Islet precursor cell (in vitro differentiated cells): Measurements from ENCODE around the gene APOL1.
"Not testable (repeated sequence)": the region's sequence is repeated elsewhere in the genome, so short reads cannot be mapped to it uniquely, and the experiment has no call there.

Source experiments
- DNase-seq: peaks from one replicate; pipeline ENCODE4 v3.0.0-alpha.2; 2018

APOL1 gene, protein sequence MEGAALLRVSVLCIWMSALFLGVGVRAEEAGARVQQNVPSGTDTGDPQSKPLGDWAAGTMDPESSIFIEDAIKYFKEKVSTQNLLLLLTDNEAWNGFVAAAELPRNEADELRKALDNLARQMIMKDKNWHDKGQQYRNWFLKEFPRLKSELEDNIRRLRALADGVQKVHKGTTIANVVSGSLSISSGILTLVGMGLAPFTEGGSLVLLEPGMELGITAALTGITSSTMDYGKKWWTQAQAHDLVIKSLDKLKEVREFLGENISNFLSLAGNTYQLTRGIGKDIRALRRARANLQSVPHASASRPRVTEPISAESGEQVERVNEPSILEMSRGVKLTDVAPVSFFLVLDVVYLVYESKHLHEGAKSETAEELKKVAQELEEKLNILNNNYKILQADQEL

DNA sequence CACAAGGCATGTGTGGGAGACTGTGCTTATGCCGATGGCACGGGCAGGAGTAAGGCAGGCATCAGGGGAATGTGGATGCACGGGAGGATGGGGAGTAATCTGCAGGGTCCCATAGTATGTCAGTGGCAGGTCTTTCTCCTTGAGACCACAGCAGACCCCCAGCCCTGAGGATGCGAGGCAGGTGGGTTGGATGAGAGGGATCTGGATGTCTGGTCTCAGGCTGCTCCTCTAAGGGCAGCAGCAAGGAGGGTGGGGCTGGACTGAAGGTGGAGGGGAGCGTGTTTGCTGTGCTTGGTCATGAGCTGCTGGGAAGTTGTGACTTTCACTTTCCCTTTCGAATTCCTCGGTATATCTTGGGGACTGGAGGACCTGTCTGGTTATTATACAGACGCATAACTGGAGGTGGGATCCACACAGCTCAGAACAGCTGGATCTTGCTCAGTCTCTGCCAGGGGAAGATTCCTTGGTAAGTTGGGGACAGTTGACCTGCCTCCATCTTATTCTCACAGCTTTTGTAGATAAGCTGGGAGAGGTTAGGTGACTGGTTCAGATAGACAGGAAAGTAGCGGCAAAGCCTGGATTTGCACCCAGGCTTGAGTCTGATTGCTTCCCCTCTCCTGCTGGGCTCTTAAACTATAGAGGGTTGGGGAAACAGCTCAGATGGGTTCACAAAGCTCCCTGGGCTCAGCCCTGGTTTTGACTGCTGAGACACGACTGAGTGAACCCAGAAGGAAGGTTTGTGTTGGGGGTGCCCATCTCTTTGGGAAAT is at the start of gene APOL1:
TSS of gene APOL1 (plus strand) at position 380 of the 769 bp plus-strand sequence. CDS start 1,823 bp downstream, outside the sequence.
- peak; percentile 50 for DNase-seq

DNA sequence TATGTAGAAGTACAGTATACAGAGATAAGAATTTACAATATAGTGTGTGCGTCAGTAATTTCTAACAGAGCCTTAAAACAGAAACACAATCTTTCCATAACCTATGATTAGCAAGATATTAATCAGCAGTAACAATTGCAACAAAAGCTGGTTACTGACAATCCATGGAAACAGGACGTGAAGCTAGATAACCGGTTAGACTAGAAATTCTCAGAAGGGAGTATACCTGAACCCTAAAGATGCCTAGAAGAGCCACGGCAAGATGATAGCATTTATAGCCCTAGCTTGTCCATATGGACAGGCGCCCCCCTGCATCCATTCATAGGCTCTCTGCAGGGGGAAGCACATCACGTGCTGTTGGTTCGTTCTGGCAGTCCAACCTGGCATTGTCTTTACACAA is 49.5 kb upstream of the APOL1 start:
- DNase-seq, result not testable (repeated sequence)

DNA sequence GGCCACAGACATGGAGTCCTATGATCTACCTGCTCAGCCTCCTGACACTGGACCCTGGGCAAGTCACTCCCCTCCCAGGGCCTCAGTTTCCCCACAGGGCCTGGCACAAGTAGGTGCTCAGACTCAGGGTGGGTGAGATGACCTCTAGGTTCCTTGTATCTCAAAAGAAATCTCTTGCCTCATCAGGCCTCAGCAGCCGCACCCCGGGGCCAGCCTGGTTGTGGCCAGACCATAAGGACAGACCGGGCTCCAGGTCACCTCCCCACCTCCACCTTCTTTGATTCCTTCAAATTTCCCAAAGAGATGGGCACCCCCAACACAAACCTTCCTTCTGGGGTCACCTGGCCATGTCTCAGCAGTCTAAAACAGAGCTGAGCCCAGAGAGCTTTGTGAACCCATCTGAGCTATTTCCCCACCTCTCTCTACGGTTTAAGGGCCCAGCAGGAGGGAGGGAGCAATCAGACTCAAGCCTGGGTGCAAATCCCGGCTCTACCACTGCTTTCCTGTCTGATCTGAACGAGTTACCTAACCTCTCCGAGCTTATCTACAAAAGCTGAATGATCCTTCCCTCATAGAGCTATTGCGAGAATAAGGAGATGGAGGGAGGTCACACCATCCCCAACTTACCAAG is 48.8 kb upstream of the APOL1 start:
- DNase-seq, result no peak

DNA sequence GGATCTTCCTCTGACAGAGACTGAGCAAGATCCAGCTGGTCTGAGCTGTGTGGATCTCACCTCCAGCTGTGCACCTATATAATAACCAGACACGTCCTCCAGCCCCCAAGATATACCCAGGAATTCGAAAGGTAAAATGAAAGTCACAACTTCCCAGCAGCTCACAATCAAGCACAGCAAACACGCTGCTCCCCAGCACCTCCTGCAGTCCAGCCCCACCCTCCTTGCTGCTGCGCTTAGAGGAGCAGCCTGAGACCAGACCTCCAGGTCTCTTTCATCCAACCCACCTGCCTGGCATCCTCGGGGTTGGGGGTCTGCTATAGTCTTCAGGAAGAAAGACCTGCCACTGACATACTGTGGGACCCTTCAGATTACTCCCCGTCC is 48.3 kb upstream of the APOL1 start:
- DNase-seq, result no peak

DNA sequence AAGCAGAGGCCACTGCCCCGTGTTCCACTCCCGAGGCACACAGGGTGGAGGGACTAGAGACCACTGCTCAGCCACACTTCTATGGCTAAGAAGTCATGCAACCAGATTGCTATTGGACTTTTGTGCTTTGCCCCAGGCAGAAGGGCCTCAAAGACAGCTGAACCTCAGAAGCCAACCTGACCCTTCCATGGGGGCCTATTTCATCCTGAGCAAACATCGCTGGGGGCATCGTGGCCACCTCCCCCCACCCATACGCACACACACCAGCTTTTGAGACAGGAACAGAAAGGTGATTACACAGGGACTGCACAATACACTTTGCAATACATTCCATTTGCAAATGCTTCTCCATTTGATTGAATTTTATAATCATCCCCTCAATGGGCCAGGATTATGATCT is 47.4 kb upstream of the APOL1 start:
- not testable (repeated sequence) for DNase-seq

DNA sequence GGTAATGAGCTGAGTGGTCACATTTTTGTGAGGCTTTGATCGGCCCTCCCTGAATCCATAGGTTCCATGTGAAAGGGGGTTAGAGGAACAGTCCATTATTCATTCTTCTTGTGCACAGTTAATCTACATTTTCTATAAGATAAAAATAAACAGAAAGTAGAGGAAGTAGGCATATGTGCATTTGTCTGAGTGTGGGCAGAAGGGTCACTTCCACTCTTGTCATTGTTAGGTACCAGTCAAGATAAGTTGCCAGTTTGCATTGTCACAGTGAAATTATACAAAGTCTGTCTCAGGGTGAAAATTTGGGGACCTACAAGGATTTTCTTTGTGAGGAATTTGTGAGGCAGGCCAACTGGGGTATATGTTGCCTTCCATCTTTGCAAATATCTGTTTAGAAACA is 46.7 kb upstream of the APOL1 start:
- no peak for DNase-seq

DNA sequence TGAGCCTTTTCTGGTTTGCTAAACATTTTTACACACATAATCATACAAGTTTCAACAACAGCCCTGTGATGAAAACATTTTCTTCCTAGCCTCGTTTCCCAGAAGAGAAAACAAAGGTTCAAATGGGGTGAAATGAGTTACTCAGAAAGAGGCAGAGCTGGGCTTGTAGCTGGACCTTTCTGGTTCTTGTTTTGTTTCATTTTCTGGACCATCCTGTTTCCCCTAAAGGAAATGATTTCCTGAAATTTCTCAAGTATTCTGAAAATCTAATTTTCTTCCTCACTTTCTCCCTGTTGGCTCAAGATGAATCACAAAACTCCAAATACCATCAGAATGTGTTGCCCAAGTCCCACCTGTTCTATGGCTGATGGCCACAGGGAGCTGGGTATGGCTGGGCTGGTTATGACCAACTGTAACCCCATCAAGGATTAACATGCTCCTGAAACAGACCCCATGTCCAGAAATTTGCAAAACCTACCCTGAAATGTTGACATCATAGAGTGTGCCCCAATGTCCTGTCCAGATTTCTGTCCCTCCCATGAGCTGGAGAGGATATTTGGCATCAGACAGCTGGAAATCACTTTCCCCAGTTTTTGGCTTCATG is 44.7 kb upstream of the APOL1 start:
- no peak for DNase-seq

DNA sequence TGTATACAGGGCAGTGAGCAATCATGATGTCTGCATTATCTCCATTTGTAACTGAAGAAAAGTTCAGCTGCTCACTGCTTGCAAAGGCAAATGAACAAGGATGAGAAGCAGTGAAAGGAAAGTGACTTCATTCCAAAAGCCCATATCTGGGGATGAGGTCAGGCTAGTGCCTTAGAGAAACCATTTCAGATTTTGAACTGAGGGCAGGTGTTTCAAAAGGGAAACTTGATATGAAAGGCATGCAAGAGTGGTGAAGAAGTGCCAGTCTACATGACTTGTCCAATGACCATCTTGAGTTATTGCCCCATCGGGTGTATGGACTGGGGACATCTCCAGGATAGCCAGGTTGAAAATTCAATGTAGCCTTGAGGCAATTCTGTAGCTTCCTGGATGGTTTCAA is 44.0 kb upstream of the APOL1 start:
- DNase-seq, result no peak

DNA sequence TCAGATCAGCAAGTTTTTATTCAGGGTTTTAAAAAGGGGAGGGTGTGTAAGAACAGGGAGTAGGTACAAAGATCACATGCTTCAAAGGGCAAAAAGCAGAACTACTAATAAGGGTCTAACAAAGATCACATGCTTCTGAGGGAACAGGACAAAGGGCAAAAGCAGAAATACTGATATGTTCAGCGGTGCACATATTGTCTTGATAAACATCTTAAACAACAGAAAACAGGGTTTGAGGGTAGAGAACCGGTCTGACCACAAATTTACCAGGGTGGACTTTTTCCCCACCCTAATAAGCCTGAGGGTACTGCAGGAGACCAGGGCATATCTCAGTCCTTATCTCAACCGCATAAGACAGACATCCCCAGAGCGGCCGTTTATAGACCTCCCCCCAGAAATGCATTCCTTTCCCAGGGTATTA is 43.4 kb upstream of the APOL1 start:
- not testable (repeated sequence) for DNase-seq

DNA sequence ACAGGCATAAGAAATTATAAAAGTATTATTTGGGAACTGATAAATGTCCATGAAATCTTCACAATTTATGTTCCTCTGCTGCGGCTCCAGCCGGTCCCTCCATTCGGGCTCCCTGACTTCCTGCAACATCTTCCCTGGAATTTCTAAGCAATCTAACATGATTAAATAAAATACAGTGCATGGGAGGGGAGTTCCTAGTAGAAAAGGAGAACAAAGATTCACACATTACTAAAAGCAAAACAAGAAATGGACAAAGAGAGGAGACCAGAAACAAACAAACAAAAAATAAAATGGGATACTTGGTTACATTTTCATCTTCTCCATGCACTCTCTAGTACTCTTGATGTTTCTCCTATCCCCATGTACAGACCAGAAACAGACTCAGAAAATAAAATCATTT is 42.7 kb upstream of the APOL1 start:
- no peak for DNase-seq

DNA sequence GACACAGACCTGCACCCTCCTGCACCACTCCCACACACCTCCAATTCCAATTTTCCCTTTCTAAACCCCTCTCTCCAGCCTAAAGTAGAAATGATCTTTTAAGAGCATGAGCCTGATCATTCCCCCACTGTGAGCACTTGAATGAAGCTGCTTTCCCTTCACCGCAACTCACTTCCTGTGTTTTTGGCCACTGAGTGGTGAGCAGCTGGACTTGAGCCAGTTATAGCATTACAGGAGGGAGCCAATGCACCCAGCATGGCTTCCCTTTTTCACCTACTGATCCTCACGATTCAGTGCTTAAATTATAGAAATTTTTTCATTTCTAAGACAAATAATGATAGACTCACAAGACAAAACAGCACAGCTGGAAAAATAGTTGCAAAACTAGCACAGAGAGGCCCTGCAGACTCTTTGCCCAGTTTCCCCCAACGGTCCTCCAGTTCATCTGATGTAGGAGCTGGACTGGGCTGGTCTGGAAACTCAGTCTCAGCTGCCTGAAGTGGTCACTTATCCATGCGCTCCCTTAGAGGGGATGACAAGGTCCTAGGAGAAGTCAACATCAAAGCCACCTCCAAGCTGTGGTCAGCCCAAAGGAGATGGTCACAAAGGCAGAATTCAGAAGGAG is 41.6 kb upstream of the APOL1 start:
- no peak for DNase-seq

DNA sequence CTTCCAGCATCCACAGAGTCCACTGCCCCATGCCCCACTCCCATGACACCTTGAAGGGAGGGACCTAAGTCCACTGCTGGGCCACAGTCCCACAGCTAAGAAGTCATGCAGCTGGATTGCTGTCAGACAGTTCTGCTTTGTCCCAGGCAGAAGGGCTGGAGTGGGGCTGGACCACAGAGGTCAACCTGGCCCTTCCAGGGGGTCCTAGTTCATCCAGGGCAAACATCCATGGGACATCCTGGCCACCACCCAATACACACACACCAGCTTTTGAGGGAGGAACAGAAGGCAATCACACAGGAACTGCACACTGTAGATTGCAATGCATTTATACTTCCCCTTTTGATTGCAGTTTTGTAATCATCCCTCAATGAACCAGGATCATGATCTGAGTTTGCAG is 40.0 kb upstream of the APOL1 start:
- no peak for DNase-seq

DNA sequence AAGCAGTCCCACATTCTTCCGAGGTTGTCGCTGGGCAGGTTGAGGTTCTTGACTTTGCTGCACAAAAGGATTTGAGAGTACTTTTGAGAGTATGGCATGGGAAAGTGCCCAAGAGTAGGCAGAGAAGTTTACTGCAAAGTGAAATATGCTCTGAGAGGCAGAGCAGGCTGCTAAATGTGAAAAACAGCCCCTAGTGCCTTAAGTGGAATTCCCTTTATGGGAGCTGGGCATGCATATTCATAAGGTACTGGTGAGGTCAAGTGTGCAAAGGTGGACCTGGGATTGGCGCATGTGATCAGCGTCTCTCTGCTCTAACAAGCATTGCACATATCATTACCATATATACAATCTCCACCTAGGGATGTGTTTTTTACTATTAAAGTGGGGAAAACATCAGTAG is 39.3 kb upstream of the APOL1 start:
- no peak for DNase-seq

DNA sequence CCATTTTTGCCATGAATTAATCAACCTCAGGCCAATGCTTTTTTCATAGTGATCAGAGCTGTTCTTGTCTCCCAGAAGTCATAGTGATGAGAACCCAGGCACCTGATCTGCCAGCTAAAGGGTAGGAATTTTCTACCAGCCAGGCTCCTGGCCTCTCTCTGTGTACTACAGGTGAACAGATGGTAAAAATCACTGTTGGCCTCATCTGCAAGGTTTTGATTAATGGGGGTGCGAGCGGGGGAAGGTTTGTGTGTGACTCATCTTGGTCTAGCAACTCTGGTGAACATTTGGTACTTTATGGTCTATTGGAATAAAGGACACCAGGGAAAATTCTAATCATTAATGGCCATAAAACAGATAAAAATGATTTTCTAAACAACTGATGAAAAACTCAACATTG is 37.0 kb upstream of the APOL1 start:
- DNase-seq, result no peak

DNA sequence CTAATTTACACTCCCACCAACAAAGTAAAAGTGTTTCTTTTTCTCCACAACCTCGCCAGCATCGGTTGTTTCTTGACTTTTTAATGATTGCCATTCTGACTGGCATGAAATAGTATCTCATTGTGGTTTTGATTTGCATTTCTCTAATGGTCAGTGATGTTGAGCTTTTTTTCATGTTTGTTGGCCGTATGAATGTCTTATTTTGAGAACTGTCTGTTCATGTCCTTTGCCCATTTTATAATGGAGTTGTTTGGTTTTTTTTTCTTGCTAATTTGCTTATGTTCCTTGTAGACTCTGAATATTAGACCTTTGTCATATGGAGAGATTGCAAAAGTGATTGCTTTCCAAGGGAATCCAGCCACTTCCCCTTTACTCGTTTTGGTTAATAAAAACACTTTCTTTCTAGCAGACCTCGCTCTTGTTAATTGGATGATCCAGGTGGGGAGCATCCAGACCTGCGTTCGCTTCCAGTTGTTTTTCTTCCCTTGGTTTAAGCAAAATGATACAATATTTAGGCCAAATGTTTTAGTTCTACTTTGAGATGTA is 34.2 kb upstream of the APOL1 start:
- DNase-seq, result no peak

DNA sequence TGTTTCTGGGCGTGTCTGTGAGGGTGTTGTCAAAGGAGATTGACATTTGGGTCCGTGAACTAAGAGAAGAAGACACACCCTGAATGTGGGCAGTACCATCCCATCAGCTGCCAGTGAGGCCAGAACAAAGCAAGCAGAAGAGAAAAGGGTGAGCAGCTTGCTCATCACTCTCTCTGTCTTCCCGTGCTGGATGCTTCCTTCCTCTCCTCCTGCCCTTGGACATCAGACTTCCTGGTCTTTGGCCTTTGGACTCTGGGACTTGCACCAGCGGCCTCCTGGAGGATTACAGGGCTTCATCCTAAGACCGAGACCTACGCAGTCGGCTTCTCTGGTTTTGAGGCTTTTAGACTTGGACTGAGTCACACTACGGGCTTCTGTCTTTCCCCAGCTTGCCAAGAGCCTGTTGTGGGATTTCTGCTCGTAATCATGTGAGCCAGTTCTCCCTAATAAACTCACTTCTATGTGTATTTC is 32.4 kb upstream of the APOL1 start:
- peak; percentile 60 for DNase-seq

DNA sequence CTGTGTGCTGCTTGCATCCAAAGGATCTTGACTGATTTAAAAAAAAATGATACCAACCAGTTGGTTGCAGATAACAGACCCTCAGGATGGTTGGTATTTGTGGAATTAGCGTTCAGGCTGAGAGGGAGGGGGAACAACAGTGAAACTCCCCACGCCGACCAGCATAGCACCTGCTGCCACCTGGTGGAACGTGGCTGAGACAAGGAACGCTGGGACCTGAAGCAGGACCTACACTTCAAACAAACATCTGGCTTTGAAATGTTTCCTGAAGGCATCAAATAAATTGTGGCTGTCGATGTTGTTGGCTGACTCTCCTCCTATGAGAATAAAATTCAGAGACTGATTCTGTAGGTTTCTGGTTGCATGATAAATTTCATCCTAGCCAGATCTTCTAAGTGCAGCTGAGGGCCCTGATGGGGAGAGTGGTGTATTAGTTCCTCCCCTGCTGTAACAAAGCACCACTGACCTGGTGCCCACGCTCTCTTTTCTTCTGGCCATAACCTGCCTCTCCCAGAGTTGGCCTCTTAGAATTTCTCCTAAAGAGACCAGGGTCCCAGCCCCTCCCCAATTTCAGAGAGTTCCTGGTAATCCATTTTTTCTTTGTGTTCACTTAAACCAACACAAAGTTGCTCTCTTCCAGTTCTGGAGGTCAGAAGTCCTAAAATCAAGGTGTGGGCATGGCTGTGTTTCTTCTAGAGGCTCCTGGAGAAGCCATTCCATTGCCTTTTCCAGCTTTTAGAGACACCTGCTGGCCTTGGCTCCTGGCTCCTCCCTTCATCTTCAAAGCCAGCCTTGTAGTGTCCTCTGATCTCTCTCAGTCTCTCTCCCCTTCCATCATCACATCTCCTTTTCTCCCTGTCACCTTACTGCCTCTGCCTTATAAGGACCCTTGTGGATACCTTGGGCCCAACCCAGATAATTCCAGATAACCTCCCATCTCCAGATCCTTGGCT is 30.9 kb upstream of the APOL1 start:
- peak; percentile 84 for DNase-seq

DNA sequence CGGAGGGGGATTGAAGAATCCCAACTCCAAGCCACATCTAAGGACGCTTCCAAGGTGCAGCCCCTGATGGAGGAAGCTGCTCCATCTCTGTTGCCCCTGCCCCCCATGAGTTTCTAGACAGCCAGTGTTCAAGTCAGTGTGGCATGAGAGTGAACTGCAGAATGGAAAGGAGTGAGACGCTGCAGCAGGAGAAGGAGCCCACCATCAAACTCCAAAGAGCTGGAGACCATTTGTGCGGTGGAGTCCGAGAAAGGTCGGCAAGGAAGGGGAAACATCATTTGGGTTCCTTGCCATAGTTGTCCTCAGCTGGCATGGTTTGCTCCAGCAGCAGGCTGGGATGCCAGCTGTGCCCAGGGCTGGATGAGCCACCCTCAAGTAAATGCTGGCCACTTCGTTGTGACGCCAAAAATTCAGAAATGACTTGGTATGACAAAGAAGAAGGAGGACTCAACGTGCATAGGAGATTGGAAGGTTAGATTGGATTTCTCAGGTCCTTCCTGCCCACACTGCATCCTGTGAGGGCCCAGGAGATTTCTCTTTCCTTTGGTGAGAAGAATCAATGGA is 30.0 kb upstream of the APOL1 start:
- peak; percentile 42 for DNase-seq

DNA sequence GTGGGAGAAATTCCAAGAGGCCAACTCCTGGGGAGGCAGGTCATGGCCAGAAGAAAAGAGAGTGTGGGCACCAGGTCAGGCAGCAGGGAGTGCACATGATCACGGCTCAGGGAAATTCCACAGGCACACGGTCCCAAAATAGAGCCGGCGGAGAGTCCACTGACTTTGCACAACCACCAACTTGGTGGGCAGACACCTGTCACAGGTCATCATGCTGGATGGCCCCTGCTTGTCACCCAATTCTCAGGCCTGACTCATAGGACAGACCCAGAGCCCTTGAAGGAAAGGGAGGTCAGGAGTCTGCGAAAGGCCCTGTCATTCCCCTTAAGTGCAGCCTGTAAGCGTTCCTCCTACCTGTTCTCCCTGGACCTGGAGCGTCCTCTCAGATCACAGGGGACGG is 29.4 kb upstream of the APOL1 start:
- peak; percentile 42 for DNase-seq

DNA sequence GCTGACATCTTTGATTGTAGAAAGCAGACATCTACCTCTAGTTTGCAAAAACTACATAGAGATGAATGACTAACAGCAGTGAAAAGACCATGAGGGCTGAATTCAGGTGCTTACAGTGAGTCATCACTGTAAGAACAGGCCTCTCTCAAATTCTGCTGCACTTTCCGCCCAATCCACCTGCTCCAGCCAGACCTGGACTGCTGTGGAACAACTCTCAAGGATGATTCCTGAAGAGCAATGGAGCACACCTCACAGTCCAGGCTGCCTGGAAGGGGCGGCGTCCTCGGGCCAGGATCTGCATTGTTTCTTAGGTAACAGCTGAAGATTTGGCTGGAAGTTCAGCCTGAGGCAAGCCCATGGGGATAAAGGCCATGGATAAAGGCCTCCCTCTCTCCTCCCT is 28.7 kb upstream of the APOL1 start:
- peak; percentile 54 for DNase-seq
